GM23338 (cell line): ENCODE measurements around the gene RP9.

Experiments
- CREB1 ChIP-seq: fragments of 250-450 bp; sonication (Bioruptor Pico); IDR thresholded peaks from 2 replicates; pipeline ENCODE4 v1.5.0; 2020; ENCODE audit warnings: low read depth, mild to moderate bottlenecking, moderate library complexity
- CTCF ChIP-seq, 2 experiments: fragments of 200-600 bp in 1 of 2; sonication (generic) in 1 of 2; conservative IDR thresholded peaks; 2 replicates each; pipeline versions ENCODE4 v1.5.1 to v1.6.1; 2016 to 2017; ENCODE audit warnings: antibody characterized with exemption in 2 of 2, low read depth in 2 of 2, mild to moderate bottlenecking in 2 of 2, moderate library complexity in 1 of 2
- EZH2 ChIP-seq: fragments of 200-600 bp; sonication (generic); IDR thresholded peaks from one replicate; pipeline ENCODE4 v1.8.0; 2017; ENCODE audit warnings: antibody characterized with exemption, mild to moderate bottlenecking, low read depth; ENCODE audit not compliant: unreplicated experiment
- EZH2phosphoT487 ChIP-seq: fragments of 200-600 bp; sonication (generic); IDR thresholded peaks from one replicate; pipeline ENCODE4 v1.8.1; 2018; ENCODE audit warnings: antibody characterized with exemption; ENCODE audit not compliant: unreplicated experiment
- JUNB ChIP-seq: IDR thresholded peaks from one replicate; pipeline ENCODE4 v1.6.1; 2016; ENCODE audit warnings: antibody characterized with exemption; ENCODE audit not compliant: unreplicated experiment
- NANOG ChIP-seq: IDR thresholded peaks from 2 replicates; pipeline ENCODE4 v1.6.1; 2016; ENCODE audit warnings: antibody characterized with exemption, borderline replicate concordance
- POLR2AphosphoS5 ChIP-seq: IDR thresholded peaks from 2 replicates; pipeline ENCODE4 v1.6.1; 2016; ENCODE audit warnings: antibody characterized with exemption, low read depth
- REST ChIP-seq: IDR thresholded peaks from one replicate; pipeline ENCODE4 v1.6.1; 2018; ENCODE audit warnings: antibody characterized with exemption; ENCODE audit not compliant: unreplicated experiment
- ZNF114 ChIP-seq: fragments of 250-450 bp; sonication (Bioruptor Pico); IDR thresholded peaks from 2 replicates; pipeline ENCODE4 v1.5.0; 2020; ENCODE audit warnings: mild to moderate bottlenecking, moderate library complexity
- ZNF331 ChIP-seq: fragments of 250-450 bp; sonication (Bioruptor Pico); IDR thresholded peaks from 2 replicates; pipeline ENCODE4 v1.5.0; 2020; ENCODE audit warnings: low read depth, mild to moderate bottlenecking, moderate library complexity
- ZNF462 ChIP-seq: fragments of 250-450 bp; sonication (Bioruptor Pico); IDR thresholded peaks from 2 replicates; pipeline ENCODE4 v1.5.0; 2020; ENCODE audit warnings: mild to moderate bottlenecking, moderate library complexity

GRCh38 chr7:33044986-33045385 lies 64.2 kb downstream of the RP9 start:
- TF ChIP-seq CTCF (conservative IDR thresholded peaks at IDR 0.05; ENCODE audit: low read depth in 2 of 2): no peak
- TF ChIP-seq EZH2: no peak
- TF ChIP-seq POLR2AphosphoS5: no peak
- no peak for TF ChIP-seq REST
- TF ChIP-seq ZNF462 (CRISPR knock-in tag): no peak
- TF ChIP-seq EZH2phosphoT487: no peak
- no peak for TF ChIP-seq ZNF114
- TF ChIP-seq ZNF331 (CRISPR knock-in tag): no peak
- TF ChIP-seq JUNB: no peak
- no peak for TF ChIP-seq NANOG
- no peak for TF ChIP-seq CREB1 (CRISPR knock-in tag)
